HAP-1 (cell line): ENCODE results near the gene TAS2R50.
A peak's percentile ranks its signal among the peaks of the same experiment; 100 is the strongest.
"Not testable (repeated sequence)": the region's sequence is repeated elsewhere in the genome, so short reads cannot be mapped to it uniquely, and the experiment has no call there.

Experiments
- DNase-seq, 2 experiments: peaks; one replicate each; pipeline ENCODE4 v3.0.0-alpha.2; 2016 to 2020; ENCODE audit warnings: low spot score in 2 of 2
- H3K27me3 ChIP-seq: fragments of 250-450 bp; sonication (Bioruptor Pico); 2 replicates; pipeline ENCODE4 v1.5.1; 2020; ENCODE audit warnings: low read depth, mild to moderate bottlenecking, moderate library complexity
- H3K36me3 ChIP-seq: fragments of 250-450 bp; sonication (Bioruptor Pico); replicated peaks from 2 replicates; pipeline ENCODE4 v1.5.1; 2020; ENCODE audit warnings: mild to moderate bottlenecking
- H3K4me1 ChIP-seq: fragments of 250-450 bp; sonication (Bioruptor Pico); 2 replicates; pipeline ENCODE4 v1.5.1; 2020; ENCODE audit warnings: mild to moderate bottlenecking
- H3K4me3 ChIP-seq: fragments of 250-450 bp; sonication (Bioruptor Pico); 2 replicates; pipeline ENCODE4 v1.5.1; 2020; ENCODE audit warnings: mild to moderate bottlenecking, moderate library complexity
- H3K9me3 ChIP-seq: fragments of 250-450 bp; sonication (Bioruptor Pico); 2 replicates; pipeline ENCODE4 v1.5.1; 2020; ENCODE audit warnings: mild to moderate bottlenecking, moderate library complexity
- in situ Hi-C: fragments of 300-500 bp; cut with MboI; formaldehyde crosslinking; loops from 3 replicates; pipeline ENCODE4 v1.14.3; 2020; ENCODE audit warnings: low sequenced_read_pairs, inconsistent platforms, mixed read lengths

The TAS2R50 gene

GRCh38 chr12:10986812-10987211, at the start of gene TAS2R50:
Gene TAS2R50 (minus strand): TSS chr12:10986912. CDS start chr12:10986860, 52 bp downstream.
- no peaks in the 10 kb centered on the region for H3K27me3 ChIP-seq
- no peak for DNase-seq
- in situ Hi-C loops, result no loop called here
- no peak within 1 kb of the TSS for H3K4me3 ChIP-seq
- H3K4me1 ChIP-seq, result no peaks in the 10 kb centered on the region
- no peaks in the 10 kb centered on the region for H3K36me3 ChIP-seq
- H3K9me3 ChIP-seq, result no peaks in the 10 kb centered on the region

- DNase-seq, H3K27me3 ChIP-seq, H3K4me1 ChIP-seq, H3K4me3 ChIP-seq, H3K36me3 ChIP-seq, in situ Hi-C loops, H3K9me3 ChIP-seq: not testable (repeated sequence)
Observed at GRCh38 chr12:11033959-11034358, 47.2 kb upstream of the TAS2R50 start.

- Histone ChIP-seq H3K36me3 (no peaks in the 10 kb centered on the region), H3K27me3 (no peaks in the 10 kb centered on the region), H3K9me3 (no peaks in the 10 kb centered on the region), H3K4me1 (no peaks in the 10 kb centered on the region), H3K4me3 (no peak within 1 kb of the TSS)
- in situ Hi-C loops, result no loop called here
- DNase-seq, result no peak
Observed at GRCh38 chr12:11031307-11031706, 44.6 kb upstream of the TAS2R50 start, which contains the start of gene TAS2R31. Gene TAS2R31 (minus strand): TSS chr12:11031407. CDS start chr12:11031335, 72 bp downstream.

- no peaks in the 10 kb centered on the region for H3K36me3 ChIP-seq
- no peak overlapping the region for H3K4me3 ChIP-seq
- no peaks in the 10 kb centered on the region for H3K9me3 ChIP-seq
- peak in 1 of 2 experiments; percentile 14 for DNase-seq
- in situ Hi-C loops, result no loop called here
- H3K4me1 ChIP-seq, result no peaks in the 10 kb centered on the region
- H3K27me3 ChIP-seq, result no peaks in the 10 kb centered on the region
Observed at GRCh38 chr12:11026118-11026517, 39.4 kb upstream of the TAS2R50 start.

GRCh38 chr12:11023387-11023786, 36.7 kb upstream of the TAS2R50 start:
- in situ Hi-C loops, result no loop called here
- no peaks in the 10 kb centered on the region for H3K36me3 ChIP-seq
- H3K4me1 ChIP-seq, result no peaks in the 10 kb centered on the region
- no peaks in the 10 kb centered on the region for H3K9me3 ChIP-seq
- H3K27me3 ChIP-seq, result no peaks in the 10 kb centered on the region
- no peak for DNase-seq
- no peak overlapping the region for H3K4me3 ChIP-seq

GRCh38 chr12:11022520-11022919, 35.8 kb upstream of the TAS2R50 start, which contains the start of gene TAS2R19:
Gene TAS2R19 (minus strand): TSS chr12:11022620. CDS start chr12:11022571, 49 bp downstream.
- in situ Hi-C loops, result no loop called here
- Histone ChIP-seq H3K4me3 (no peak within 1 kb of the TSS), H3K36me3 (no peaks in the 10 kb centered on the region), H3K9me3 (no peaks in the 10 kb centered on the region), H3K4me1 (no peaks in the 10 kb centered on the region), H3K27me3 (no peaks in the 10 kb centered on the region)
- no peak for DNase-seq

- no peaks in the 10 kb centered on the region for H3K4me1 ChIP-seq
- no peaks in the 10 kb centered on the region for H3K9me3 ChIP-seq
- no peak overlapping the region for H3K4me3 ChIP-seq
- no peaks in the 10 kb centered on the region for H3K27me3 ChIP-seq
- H3K36me3 ChIP-seq, result no peaks in the 10 kb centered on the region
- in situ Hi-C loops, result loop anchor here (5.0 kb wide), 1 partner anchor 55 kb away; no protein-coding TSS in a partner anchor
- DNase-seq, result no peak
Observed at GRCh38 chr12:11016937-11017336, 30.2 kb upstream of the TAS2R50 start.

- no peaks in the 10 kb centered on the region for H3K36me3 ChIP-seq
- no peaks in the 10 kb centered on the region for H3K27me3 ChIP-seq
- no peak overlapping the region for H3K4me3 ChIP-seq
- H3K9me3 ChIP-seq, result no peaks in the 10 kb centered on the region
- H3K4me1 ChIP-seq, result no peaks in the 10 kb centered on the region
- DNase-seq, result no peak
- in situ Hi-C loops, result loop anchor here (5.0 kb wide), 1 partner anchor 56 kb away; no protein-coding TSS in a partner anchor
Observed at GRCh38 chr12:11015775-11016430, 29.2 kb upstream of the TAS2R50 start.

- in situ Hi-C loops, result no loop called here
- Histone ChIP-seq H3K9me3 (no peaks in the 10 kb centered on the region), H3K27me3 (no peaks in the 10 kb centered on the region), H3K4me1 (no peaks in the 10 kb centered on the region), H3K4me3 (no peak overlapping the region), H3K36me3 (no peaks in the 10 kb centered on the region)
- no peak for DNase-seq
Observed at GRCh38 chr12:11014234-11014633, 27.5 kb upstream of the TAS2R50 start.

- no peak overlapping the region for H3K4me3 ChIP-seq
- no peaks in the 10 kb centered on the region for H3K9me3 ChIP-seq
- in situ Hi-C loops, result no loop called here
- no peak for DNase-seq
- no peaks in the 10 kb centered on the region for H3K36me3 ChIP-seq
- H3K4me1 ChIP-seq, result no peaks in the 10 kb centered on the region
- H3K27me3 ChIP-seq, result no peaks in the 10 kb centered on the region
Observed at GRCh38 chr12:11007608-11008007, 20.9 kb upstream of the TAS2R50 start.

GRCh38 chr12:10998204-10998603, 11.5 kb upstream of the TAS2R50 start, which contains the start of gene TAS2R20:
Gene TAS2R20 (minus strand): TSS chr12:10998304. CDS start chr12:10997875, 429 bp downstream.
- no peak for DNase-seq
- Histone ChIP-seq H3K4me1 (no peaks in the 10 kb centered on the region), H3K4me3 (no peak within 1 kb of the TSS), H3K36me3 (no peaks in the 10 kb centered on the region), H3K9me3 (no peaks in the 10 kb centered on the region), H3K27me3 (no peaks in the 10 kb centered on the region)
- in situ Hi-C loops, result no loop called here

- Histone ChIP-seq H3K4me1 (no peaks in the 10 kb centered on the region), H3K9me3 (no peaks in the 10 kb centered on the region), H3K4me3 (no peak overlapping the region), H3K27me3 (no peaks in the 10 kb centered on the region), H3K36me3 (no peaks in the 10 kb centered on the region)
- in situ Hi-C loops, result no loop called here
- DNase-seq, result no peak
Observed at GRCh38 chr12:10994307-10994706, 7.6 kb upstream of the TAS2R50 start.

GRCh38 chr12:10989107-10989506, 2.4 kb upstream of the TAS2R50 start:
- Histone ChIP-seq H3K4me3 (no peak overlapping the region), H3K36me3 (no peaks in the 10 kb centered on the region), H3K9me3 (no peaks in the 10 kb centered on the region), H3K27me3 (no peaks in the 10 kb centered on the region), H3K4me1 (no peaks in the 10 kb centered on the region)
- DNase-seq, result no peak
- in situ Hi-C loops, result no loop called here

GRCh38 chr12:10982244-10982643, 4.5 kb downstream of the TAS2R50 start:
- no peak for DNase-seq
- no peak overlapping the region for H3K4me3 ChIP-seq
- H3K9me3 ChIP-seq, result no peaks in the 10 kb centered on the region
- H3K4me1 ChIP-seq, result no peaks in the 10 kb centered on the region; the same call in 1 of the 2 replicates
- no peaks in the 10 kb centered on the region for H3K36me3 ChIP-seq
- in situ Hi-C loops, result no loop called here
- no peaks in the 10 kb centered on the region for H3K27me3 ChIP-seq
